Measurements from ENCODE around the gene SMIM36. TPM values are rescaled to one million over a fixed set of nuclear protein-coding genes. Genes with fewer than 3 reads are reported as not detected.
"Not testable (repeated sequence)": the region's sequence is repeated elsewhere in the genome, so short reads cannot be mapped to it uniquely, and the experiment has no call there.

SMIM36 gene
- total RNA-seq, 1 donor from 2014 or later: not detected

GRCh38 chr17:55411463-55411855, 99.8 kb downstream of the SMIM36 start:
- no peak for TF ChIP-seq CTCF (conservative IDR thresholded peaks at IDR 0.05)
- Mint-ChIP-seq H3K9me3 (peaks cover under 1% of the 10 kb centered on the region), H3K27me3 (ENCODE audit: low read depth) (no peaks in the 10 kb centered on the region), H3K27ac (ENCODE audit: unreplicated experiment) (no peak overlapping the region), H3K4me3 (no peak overlapping the region), H3K4me1 (peaks cover under 1% of the 10 kb centered on the region), H3K36me3 (ENCODE audit: low read depth) (peaks cover 15% of the 10 kb centered on the region)
- DNase-seq (ENCODE audit: low read depth, low spot score): no peak

- Mint-ChIP-seq H3K27me3 (ENCODE audit: low read depth) (no peaks in the 10 kb centered on the region), H3K4me1 (no peaks in the 10 kb centered on the region), H3K27ac (ENCODE audit: unreplicated experiment) (no peak overlapping the region), H3K4me3 (no peak overlapping the region), H3K9me3 (no peaks in the 10 kb centered on the region), H3K36me3 (ENCODE audit: low read depth) (peaks cover 13% of the 10 kb centered on the region)
- no peak for DNase-seq (ENCODE audit: low read depth, low spot score)
- TF ChIP-seq CTCF (conservative IDR thresholded peaks at IDR 0.05): no peak
Measured at GRCh38 chr17:55410722-55411462, 100.4 kb downstream of the SMIM36 start.

GRCh38 chr17:55409030-55409800, 102.0 kb downstream of the SMIM36 start:
- Mint-ChIP-seq H3K4me1 (no peaks in the 10 kb centered on the region), H3K4me3 (no peak overlapping the region), H3K27ac (ENCODE audit: unreplicated experiment) (no peak overlapping the region), H3K36me3 (ENCODE audit: low read depth) (peaks cover 9% of the 10 kb centered on the region), H3K27me3 (ENCODE audit: low read depth) (no peaks in the 10 kb centered on the region), H3K9me3 (no peaks in the 10 kb centered on the region)
- DNase-seq (ENCODE audit: low read depth, low spot score): no peak
- TF ChIP-seq CTCF (conservative IDR thresholded peaks at IDR 0.05): no peak

- peaks cover 8% of the 10 kb centered on the region for H3K36me3 Mint-ChIP-seq (ENCODE audit: low read depth)
- H3K4me3 Mint-ChIP-seq: no peak overlapping the region
- no peaks in the 10 kb centered on the region for H3K4me1 Mint-ChIP-seq
- no peak for TF ChIP-seq CTCF (conservative IDR thresholded peaks at IDR 0.05)
- H3K27me3 Mint-ChIP-seq (ENCODE audit: low read depth): no peaks in the 10 kb centered on the region
- DNase-seq (ENCODE audit: low read depth, low spot score): no peak
- no peak overlapping the region for H3K27ac Mint-ChIP-seq (ENCODE audit: unreplicated experiment)
- no peaks in the 10 kb centered on the region for H3K9me3 Mint-ChIP-seq
Measured at GRCh38 chr17:55407641-55408566, 103.3 kb downstream of the SMIM36 start.

GRCh38 chr17:55405600-55405999, 105.7 kb downstream of the SMIM36 start:
- no peaks in the 10 kb centered on the region for H3K9me3 Mint-ChIP-seq
- no peak overlapping the region for H3K27ac Mint-ChIP-seq (ENCODE audit: unreplicated experiment)
- no peaks in the 10 kb centered on the region for H3K27me3 Mint-ChIP-seq (ENCODE audit: low read depth)
- no peak overlapping the region for H3K4me3 Mint-ChIP-seq
- peaks cover 12% of the 10 kb centered on the region for H3K36me3 Mint-ChIP-seq (ENCODE audit: low read depth)
- TF ChIP-seq CTCF (conservative IDR thresholded peaks at IDR 0.05): no peak
- DNase-seq (ENCODE audit: low read depth, low spot score): no peak
- no peaks in the 10 kb centered on the region for H3K4me1 Mint-ChIP-seq

GRCh38 chr17:55404197-55404596, 107.1 kb downstream of the SMIM36 start:
- not testable (repeated sequence) for H3K9me3 Mint-ChIP-seq; DNase-seq (ENCODE audit: low read depth, low spot score); H3K4me3 Mint-ChIP-seq; H3K27ac Mint-ChIP-seq (ENCODE audit: unreplicated experiment); H3K4me1 Mint-ChIP-seq; H3K27me3 Mint-ChIP-seq (ENCODE audit: low read depth)
- peaks cover 20% of the 10 kb centered on the region for H3K36me3 Mint-ChIP-seq (ENCODE audit: low read depth)
